CD8-positive, alpha-beta memory T cell (primary cell): ENCODE data around the gene TTC31. TPM values are rescaled to one million over a fixed set of nuclear protein-coding genes. Genes with fewer than 3 reads are reported as not detected.
A peak's percentile ranks its signal among the peaks of the same experiment; 100 is the strongest.

Experiments
- CTCF ChIA-PET: fragments of 350-600 bp; sonication (Branson Sonifier 250); formaldehyde crosslinking; loops from one replicate; lab custom pipeline; 2021; ENCODE audit warnings: antibody characterized with exemption; lab: Charles Lee
- POLR2A ChIA-PET: fragments of 350-600 bp; sonication (Branson Sonifier 250); formaldehyde crosslinking; loops from one replicate; lab custom pipeline; 2021; ENCODE audit warnings: antibody characterized with exemption; lab: Charles Lee
- DNase-seq, 5 donors: peaks; one replicate each; pipeline versions ENCODE4 v3.0.0 to v3.0.0-alpha.2; 2020 to 2022; ENCODE audit warnings: mixed read lengths in 1 of 5
- H3K27ac ChIP-seq: one replicate; pipeline ENCODE4 v1.7.0; 2013; ENCODE audit warnings: low read depth, mild to moderate bottlenecking, low read length, moderate library complexity
- H3K27me3 ChIP-seq: 2 replicates; pipeline ENCODE4 v1.7.0; 2013; ENCODE audit warnings: low read length, mild to moderate bottlenecking; ENCODE audit not compliant: insufficient read depth, poor library complexity, severe bottlenecking
- H3K36me3 ChIP-seq: 2 replicates; pipeline ENCODE4 v1.7.0; 2013; ENCODE audit warnings: mild to moderate bottlenecking, low read length, moderate library complexity; ENCODE audit not compliant: insufficient read depth
- H3K4me1 ChIP-seq: 2 replicates; pipeline ENCODE4 v1.7.0; 2013; ENCODE audit warnings: mild to moderate bottlenecking, low read length, moderate library complexity; ENCODE audit not compliant: insufficient read depth
- H3K4me3 ChIP-seq: 2 replicates; pipeline ENCODE4 v1.7.0; 2013; ENCODE audit warnings: mild to moderate bottlenecking, low read length
- H3K9me3 ChIP-seq: 2 replicates; pipeline ENCODE4 v1.7.0; 2013; ENCODE audit warnings: mild to moderate bottlenecking, low read length
- H3K27ac Mint-ChIP-seq, 8 donors: one replicate each; pipeline ENCODE4 v1.8.0; 2020 to 2021; ENCODE audit warnings: mixed read lengths in 8 of 8, mild to moderate bottlenecking in 6 of 8, inconsistent platforms in 3 of 8, moderate library complexity in 3 of 8
- H3K27me3 Mint-ChIP-seq, 2 donors: one replicate each; pipeline ENCODE4 v1.8.0; 2020 to 2021; ENCODE audit warnings: mixed read lengths in 2 of 2, mild to moderate bottlenecking in 1 of 2, moderate library complexity in 1 of 2
- H3K36me3 Mint-ChIP-seq, 3 donors: one replicate each; pipeline ENCODE4 v1.8.0; 2020 to 2021; ENCODE audit warnings: mixed read lengths in 3 of 3, inconsistent platforms in 1 of 3, mild to moderate bottlenecking in 1 of 3
- H3K4me1 Mint-ChIP-seq, 3 donors: one replicate each; pipeline ENCODE4 v1.8.0; 2020 to 2021; ENCODE audit warnings: mixed read lengths in 3 of 3, inconsistent platforms in 1 of 3, mild to moderate bottlenecking in 1 of 3
- H3K4me3 Mint-ChIP-seq, 7 donors: one replicate each; pipeline ENCODE4 v1.8.0; 2020 to 2021; ENCODE audit warnings: mixed read lengths in 7 of 7, mild to moderate bottlenecking in 6 of 7, moderate library complexity in 4 of 7, inconsistent platforms in 2 of 7
- H3K9me3 Mint-ChIP-seq, 5 donors: one replicate each; pipeline ENCODE4 v1.8.0; 2020 to 2022; ENCODE audit warnings: mixed read lengths in 5 of 5, mild to moderate bottlenecking in 3 of 5, moderate library complexity in 2 of 5, inconsistent platforms in 1 of 5
- polyA plus RNA-seq: library from polyadenylated mRNA; unstranded; fragments of 300-500 nt; fragmentation: Illumina TruSeq; gene quantifications from one replicate; pipeline ENCODE4 v1.2.3, GENCODE V29; 2021
- total RNA-seq, 2 experiments: library from RNA; stranded (reverse); gene quantifications; one replicate each; pipeline ENCODE4 v1.2.3, GENCODE V29; 2021

Gene TTC31
- total and polyA plus RNA-seq, 3 experiments from 2014 or later = 20.5 to 28.0 (median 26.4) TPM

- DNase-seq = no peak
- H3K36me3 Mint-ChIP-seq = no peaks in the 10 kb centered on the region
- Histone ChIP-seq H3K27me3 (no peaks in the 10 kb centered on the region), H3K36me3 (no peaks in the 10 kb centered on the region), H3K4me3 (no peak overlapping the region), H3K4me1 (peaks cover 12% of the 10 kb centered on the region), H3K9me3 (no peaks in the 10 kb centered on the region), H3K27ac (no peak overlapping the region)
- H3K4me3 Mint-ChIP-seq = no peak overlapping the region
- H3K9me3 Mint-ChIP-seq = no peaks in the 10 kb centered on the region
- H3K27ac Mint-ChIP-seq = peak overlapping the region in 2 of 8 donors; percentile 26 to 32
- ChIA-PET CTCF (interaction anchor here (1.3 kb wide), 1 partner anchor 57 kb away, joined by 4 read pairs; no protein-coding TSS in a partner anchor), POLR2A (no interaction called here)
- peaks cover 13 to 15% (median 15%) of the 10 kb centered on the region in 3 donors for H3K4me1 Mint-ChIP-seq
- peaks cover 8 to 15% of the 10 kb centered on the region in 2 donors for H3K27me3 Mint-ChIP-seq
Observed at GRCh38 chr2:74448771-74449170, 34.1 kb upstream of the TTC31 start.

- H3K27ac Mint-ChIP-seq = peak overlapping the region in 4 of 8 donors; percentile 28 to 63 (median 44)
- ChIA-PET POLR2A (interaction anchor here (0.6 to 0.7 kb wide), 2 partner anchors 23 to 46 kb away, joined by 4 to 7 read pairs; no protein-coding TSS in a partner anchor), CTCF (interaction anchor here (1.2 kb wide), 1 partner anchor 32 kb away, joined by 5 read pairs; the partner anchor contains the start of genes CCDC142 and TTC31)
- H3K36me3 Mint-ChIP-seq = peaks cover 0 to 6% (median 0%) of the 10 kb centered on the region in 3 donors
- no peaks in the 10 kb centered on the region for H3K9me3 Mint-ChIP-seq
- no peak for DNase-seq
- H3K36me3 ChIP-seq = no peaks in the 10 kb centered on the region
- H3K9me3 ChIP-seq = no peaks in the 10 kb centered on the region
- H3K27ac ChIP-seq = no peak overlapping the region
- H3K27me3 ChIP-seq = no peaks in the 10 kb centered on the region
- H3K4me3 ChIP-seq = no peak overlapping the region
- peaks cover 28 to 30% (median 30%) of the 10 kb centered on the region in 3 donors for H3K4me1 Mint-ChIP-seq
- no peaks in the 10 kb centered on the region for H3K27me3 Mint-ChIP-seq
- H3K4me3 Mint-ChIP-seq = no peak overlapping the region
- H3K4me1 ChIP-seq = peaks cover 24% of the 10 kb centered on the region
Observed at GRCh38 chr2:74450570-74451190, 32.2 kb upstream of the TTC31 start.

GRCh38 chr2:74454654-74455511 lies 28.0 kb upstream of the TTC31 start, which contains the start of gene INO80B:
INO80B (plus strand) TSS chr2:74455087; CDS start chr2:74455117, 30 bp downstream.
- H3K27ac ChIP-seq = peak within 1 kb of the TSS; percentile 64
- no peaks in the 10 kb centered on the region for H3K27me3 Mint-ChIP-seq
- DNase-seq = peak; percentile 91 to 98 (median 97)
- H3K9me3 ChIP-seq = no peaks in the 10 kb centered on the region
- no peaks in the 10 kb centered on the region for H3K9me3 Mint-ChIP-seq
- peak within 1 kb of the TSS; percentile 82 for H3K4me3 ChIP-seq
- peak within 1 kb of the TSS; percentile 87 to 99 (median 96) for H3K4me3 Mint-ChIP-seq
- H3K4me1 ChIP-seq = peaks cover 48% of the 10 kb centered on the region
- no peaks in the 10 kb centered on the region for H3K36me3 ChIP-seq
- peak within 1 kb of the TSS; percentile 91 to 100 (median 98) for H3K27ac Mint-ChIP-seq
- H3K36me3 Mint-ChIP-seq = peaks cover 0 to 22% (median 0%) of the 10 kb centered on the region in 3 donors
- POLR2A ChIA-PET = interaction anchor here (0.8 to 3.1 kb wide), 7 partner anchors 14 to 77 kb away, joined by 3 to 38 read pairs (median 4); partner anchors contain the start of genes C2orf81, CCDC142, MRPL53 and TTC31
- H3K4me1 Mint-ChIP-seq = peaks cover 59 to 64% (median 63%) of the 10 kb centered on the region in 3 donors
- no peaks in the 10 kb centered on the region for H3K27me3 ChIP-seq
- CTCF ChIA-PET = interaction anchor here (0.7 to 5.8 kb wide), 15 partner anchors 10 to 273 kb away, joined by 3 to 83 read pairs (median 4); partner anchors contain the start of genes C2orf81, CCDC142, MRPL53 and TTC31

- Mint-ChIP-seq H3K27me3 (peaks cover 0 to 2% of the 10 kb centered on the region in 2 donors), H3K27ac (peak overlapping the region; percentile 91 to 100 (median 99)), H3K36me3 (peaks cover 0 to 33% (median 0%) of the 10 kb centered on the region in 3 donors), H3K4me1 (peaks cover 61 to 70% (median 66%) of the 10 kb centered on the region in 3 donors), H3K9me3 (no peaks in the 10 kb centered on the region), H3K4me3 (peak overlapping the region; percentile 87 to 98 (median 92))
- CTCF ChIA-PET = interaction anchor here (0.9 to 5.8 kb wide), 7 partner anchors 10 to 130 kb away, joined by 3 to 83 read pairs (median 4); partner anchors contain the start of genes C2orf81, CCDC142, MRPL53 and TTC31
- no peaks in the 10 kb centered on the region for H3K36me3 ChIP-seq
- H3K27me3 ChIP-seq = no peaks in the 10 kb centered on the region
- DNase-seq = no peak
- H3K9me3 ChIP-seq = no peaks in the 10 kb centered on the region
- H3K27ac ChIP-seq = peak overlapping the region; percentile 94
- H3K4me1 ChIP-seq = peaks cover 46% of the 10 kb centered on the region
- peak overlapping the region; percentile 62 for H3K4me3 ChIP-seq
- POLR2A ChIA-PET = interaction anchor here (0.6 to 3.8 kb wide), 8 partner anchors 11 to 73 kb away, joined by 3 to 54 read pairs (median 17); partner anchors contain the start of genes CCDC142, DQX1, MRPL53 and TTC31
Observed at GRCh38 chr2:74457129-74457548, 25.7 kb upstream of the TTC31 start.

GRCh38 chr2:74457549-74458131 lies 25.2 kb upstream of the TTC31 start:
- Mint-ChIP-seq H3K36me3 (peaks cover 0 to 37% (median 0%) of the 10 kb centered on the region in 3 donors), H3K4me1 (peaks cover 56 to 65% (median 62%) of the 10 kb centered on the region in 3 donors), H3K4me3 (peak overlapping the region; percentile 87 to 98 (median 92)), H3K27me3 (peaks cover 0 to 2% of the 10 kb centered on the region in 2 donors), H3K27ac (peak overlapping the region; percentile 91 to 100 (median 100)), H3K9me3 (no peaks in the 10 kb centered on the region)
- ChIA-PET POLR2A (interaction anchor here (1.0 to 3.8 kb wide), 11 partner anchors 10 to 720 kb away, joined by 3 to 54 read pairs (median 5); partner anchors contain the start of genes AUP1, C2orf81, CCDC142 and DQX1), CTCF (interaction anchor here (1.0 to 5.8 kb wide), 8 partner anchors 10 to 130 kb away, joined by 3 to 83 read pairs (median 4); partner anchors contain the start of genes CCDC142, MRPL53 and TTC31)
- peaks cover 2% of the 10 kb centered on the region for H3K36me3 ChIP-seq
- H3K27ac ChIP-seq = peak overlapping the region; percentile 94
- peaks cover 41% of the 10 kb centered on the region for H3K4me1 ChIP-seq
- H3K9me3 ChIP-seq = no peaks in the 10 kb centered on the region
- H3K4me3 ChIP-seq = peak overlapping the region; percentile 88
- no peaks in the 10 kb centered on the region for H3K27me3 ChIP-seq
- DNase-seq = peak in 4 of 5 donors; percentile 79 to 89 (median 81)

GRCh38 chr2:74458132-74458937 lies 24.5 kb upstream of the TTC31 start, which contains the start of gene WBP1:
WBP1 (plus strand) TSS chr2:74458438; CDS start chr2:74458603, 165 bp downstream.
- peak; percentile 97 to 100 (median 99) for DNase-seq
- Histone ChIP-seq H3K27me3 (no peaks in the 10 kb centered on the region), H3K4me1 (peaks cover 36% of the 10 kb centered on the region), H3K36me3 (peaks cover 4% of the 10 kb centered on the region), H3K27ac (peak within 1 kb of the TSS; percentile 94), H3K9me3 (no peaks in the 10 kb centered on the region), H3K4me3 (peak within 1 kb of the TSS; percentile 90)
- peaks cover 0 to 44% (median 0%) of the 10 kb centered on the region in 3 donors for H3K36me3 Mint-ChIP-seq
- CTCF ChIA-PET = interaction anchor here (0.8 to 5.8 kb wide), 8 partner anchors 9 to 129 kb away, joined by 3 to 83 read pairs (median 4); partner anchors contain the start of genes CCDC142, MRPL53 and TTC31
- POLR2A ChIA-PET = interaction anchor here (0.6 to 3.8 kb wide), 13 partner anchors 9 to 721 kb away, joined by 3 to 54 read pairs (median 5); partner anchors contain the start of genes AUP1, C2orf81, CCDC142 and DQX1
- H3K27ac Mint-ChIP-seq = peak within 1 kb of the TSS; percentile 91 to 100 (median 100)
- H3K4me1 Mint-ChIP-seq = peaks cover 51 to 65% (median 62%) of the 10 kb centered on the region in 3 donors
- H3K9me3 Mint-ChIP-seq = no peaks in the 10 kb centered on the region
- peaks cover 0 to 2% of the 10 kb centered on the region in 2 donors for H3K27me3 Mint-ChIP-seq
- H3K4me3 Mint-ChIP-seq = peak within 1 kb of the TSS; percentile 87 to 98 (median 92)
